22Rv1 (cell line): Measurements from ENCODE around the gene RNU7-1.

Experiments
- H3K27ac ChIP-seq: fragments of 450-650 bp; 2 replicates; pipeline ENCODE4 v1.5.1; 2017
- CTCF ChIP-seq: fragments of 450-650 bp; IDR thresholded peaks from 2 replicates; pipeline ENCODE4 v1.5.1; 2017; ENCODE audit warnings: mild to moderate bottlenecking
- ZFX ChIP-seq: fragments of 450-650 bp; IDR thresholded peaks from 2 replicates; pipeline ENCODE4 v1.6.1; 2017; ENCODE audit warnings: antibody characterized with exemption, borderline replicate concordance

The RNU7-1 gene

GRCh38 chr12:6914947-6915788 lies 28.4 kb upstream of the RNU7-1 start:
- TF ChIP-seq ZFX (no peak), CTCF (no peak)
- peak overlapping the region; percentile 82 for H3K27ac ChIP-seq

GRCh38 chr12:6915789-6916285 lies 27.8 kb upstream of the RNU7-1 start:
- H3K27ac ChIP-seq: peak overlapping the region; percentile 82
- TF ChIP-seq CTCF (no peak), ZFX (no peak)

DNA sequence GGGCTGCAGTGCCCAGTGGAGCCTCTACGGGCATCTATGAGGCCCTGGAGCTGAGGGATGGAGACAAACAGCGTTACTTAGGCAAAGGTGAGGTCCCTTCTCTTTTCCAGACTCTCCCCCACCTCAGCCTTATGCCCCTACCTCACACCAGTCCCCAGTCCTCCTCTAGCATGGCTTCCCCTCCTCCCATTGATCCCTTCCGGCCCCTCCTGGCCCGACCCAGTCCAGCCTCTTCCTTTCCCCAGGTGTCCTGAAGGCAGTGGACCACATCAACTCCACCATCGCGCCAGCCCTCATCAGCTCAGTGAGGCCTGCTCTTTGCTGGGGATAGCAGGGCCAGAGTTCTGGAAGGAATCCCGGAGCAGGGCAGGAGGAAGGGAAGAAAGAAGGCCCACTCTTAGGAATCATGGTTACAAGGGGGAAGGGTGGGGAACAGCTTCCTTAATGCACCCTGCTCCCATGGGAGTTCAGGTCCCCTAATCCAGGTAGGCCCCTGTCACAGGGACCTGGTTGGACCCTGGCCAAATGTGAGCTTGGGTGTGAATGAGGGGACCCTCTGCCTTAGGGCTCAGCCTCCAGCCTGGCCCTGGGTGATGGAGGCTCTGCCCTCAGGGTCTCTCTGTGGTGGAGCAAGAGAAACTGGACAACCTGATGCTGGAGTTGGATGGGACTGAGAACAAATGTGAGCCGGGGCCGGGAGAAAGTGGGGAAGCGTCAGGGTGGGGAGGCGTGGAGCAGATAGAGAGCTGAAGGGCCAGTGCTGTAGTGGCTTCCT lies 27.0 kb upstream of the RNU7-1 start:
- no peak for TF ChIP-seq ZFX
- no peak for TF ChIP-seq CTCF
- H3K27ac ChIP-seq: peak overlapping the region; percentile 82; the same call in 1 of the 2 replicates

DNA sequence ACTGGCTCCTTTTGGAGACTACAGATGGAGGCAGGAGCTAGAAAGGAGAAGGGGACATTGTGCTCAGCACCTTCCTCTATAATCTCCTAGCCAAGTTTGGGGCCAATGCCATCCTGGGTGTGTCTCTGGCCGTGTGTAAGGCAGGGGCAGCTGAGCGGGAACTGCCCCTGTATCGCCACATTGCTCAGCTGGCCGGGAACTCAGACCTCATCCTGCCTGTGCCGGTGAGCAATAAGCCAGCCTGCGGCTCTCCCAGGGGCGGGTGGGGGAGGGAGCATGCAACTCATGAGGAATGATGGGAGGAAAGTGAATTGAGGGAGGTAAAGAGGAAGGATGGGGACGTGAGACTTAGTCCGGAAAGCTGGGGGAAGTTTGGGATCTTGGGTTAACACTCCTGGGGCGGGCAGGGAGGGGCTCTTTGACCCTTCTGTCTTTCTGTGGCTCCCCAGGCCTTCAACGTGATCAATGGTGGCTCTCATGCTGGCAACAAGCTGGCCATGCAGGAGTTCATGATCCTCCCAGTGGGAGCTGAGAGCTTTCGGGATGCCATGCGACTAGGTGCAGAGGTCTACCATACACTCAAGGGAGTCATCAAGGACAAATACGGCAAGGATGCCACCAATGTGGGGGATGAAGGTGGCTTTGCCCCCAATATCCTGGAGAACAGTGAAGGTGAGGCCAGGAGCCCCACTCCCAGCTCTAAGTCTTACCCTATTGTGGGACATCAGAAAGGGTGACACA lies 26.0 kb upstream of the RNU7-1 start:
- TF ChIP-seq ZFX: no peak
- TF ChIP-seq CTCF: no peak
- no peak overlapping the region for H3K27ac ChIP-seq

DNA sequence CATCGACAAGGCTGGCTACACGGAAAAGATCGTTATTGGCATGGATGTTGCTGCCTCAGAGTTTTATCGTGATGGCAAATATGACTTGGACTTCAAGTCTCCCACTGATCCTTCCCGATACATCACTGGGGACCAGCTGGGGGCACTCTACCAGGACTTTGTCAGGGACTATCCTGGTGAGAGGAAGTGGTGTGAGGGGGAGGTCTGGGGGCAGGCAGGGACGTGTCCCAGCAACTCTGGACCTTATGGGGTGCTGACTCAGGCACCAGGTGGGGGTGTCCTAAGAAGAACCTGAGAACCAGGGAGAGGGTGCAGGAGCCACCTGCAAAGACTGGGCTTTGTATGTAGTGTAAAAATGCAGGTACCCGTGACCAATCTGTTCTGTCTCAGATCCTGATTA lies 24.0 kb upstream of the RNU7-1 start:
- no peak for TF ChIP-seq CTCF
- TF ChIP-seq ZFX: no peak
- H3K27ac ChIP-seq: no peak overlapping the region

GRCh38 chr12:6921539-6921938 lies 22.1 kb upstream of the RNU7-1 start:
- TF ChIP-seq CTCF (no peak), ZFX (no peak)
- peak overlapping the region; percentile 100; the same call in 1 of the 2 replicates for H3K27ac ChIP-seq
